Muscle layer of duodenum (tissue), 2 donors: ENCODE data around the gene PIEZO1.

Experiments
- H3K27ac ChIP-seq: one replicate; pipeline ENCODE4 v1.7.0; 2013; ENCODE audit warnings: mild to moderate bottlenecking, low read length
- H3K27me3 ChIP-seq: one replicate; pipeline ENCODE4 v1.7.0; 2013; ENCODE audit warnings: low read depth, mild to moderate bottlenecking, control low read depth, low read length
- H3K36me3 ChIP-seq, 2 donors: one replicate each; pipeline ENCODE4 v1.7.0; 2013; ENCODE audit warnings: low read length in 2 of 2, control low read depth in 1 of 2, mild to moderate bottlenecking in 1 of 2; ENCODE audit not compliant: insufficient read depth in 2 of 2, control insufficient read depth in 1 of 2
- H3K4me1 ChIP-seq, 2 donors: one replicate each; pipeline ENCODE4 v1.7.0; 2013; ENCODE audit warnings: low read length in 2 of 2, mild to moderate bottlenecking in 2 of 2, control low read depth in 1 of 2, moderate library complexity in 1 of 2; ENCODE audit not compliant: insufficient read depth in 2 of 2, control insufficient read depth in 1 of 2
- H3K4me3 ChIP-seq, 2 donors: one replicate each; pipeline ENCODE4 v1.7.0; 2013; ENCODE audit warnings: low read length in 2 of 2, low read depth in 1 of 2, mild to moderate bottlenecking in 1 of 2
- H3K9me3 ChIP-seq, 2 donors: one replicate each; pipeline ENCODE4 v1.7.0; 2013; ENCODE audit warnings: low read length in 2 of 2, control low read depth in 1 of 2, mild to moderate bottlenecking in 1 of 2; ENCODE audit not compliant: control insufficient read depth in 1 of 2
- donor health status: healthy.

PIEZO1 gene

GRCh38 chr16:88733630-88734360 is 51.2 kb downstream of the PIEZO1 start:
- Histone ChIP-seq H3K36me3 (peaks cover 9 to 63% of the 10 kb centered on the region in 2 donors), H3K4me3 (no peak overlapping the region), H3K4me1 (peaks cover 0 to 6% of the 10 kb centered on the region in 2 donors), H3K27me3 (no peaks in the 10 kb centered on the region), H3K27ac (no peak overlapping the region), H3K9me3 (no peaks in the 10 kb centered on the region)

GRCh38 chr16:88732961-88733294 is 52.1 kb downstream of the PIEZO1 start:
- no peak overlapping the region for H3K27ac ChIP-seq
- no peaks in the 10 kb centered on the region for H3K9me3 ChIP-seq
- peaks cover 0 to 6% of the 10 kb centered on the region in 2 donors for H3K4me1 ChIP-seq
- H3K36me3 ChIP-seq = peaks cover 9 to 64% of the 10 kb centered on the region in 2 donors
- no peak overlapping the region for H3K4me3 ChIP-seq
- no peaks in the 10 kb centered on the region for H3K27me3 ChIP-seq

GRCh38 chr16:88732172-88732960 is 52.7 kb downstream of the PIEZO1 start:
- no peaks in the 10 kb centered on the region for H3K9me3 ChIP-seq
- H3K4me1 ChIP-seq = peaks cover 0 to 1% of the 10 kb centered on the region in 2 donors
- H3K36me3 ChIP-seq = peaks cover 9 to 63% of the 10 kb centered on the region in 2 donors
- no peak overlapping the region for H3K27ac ChIP-seq
- H3K27me3 ChIP-seq = no peaks in the 10 kb centered on the region
- no peak overlapping the region for H3K4me3 ChIP-seq

GRCh38 chr16:88731699-88732098 is 53.3 kb downstream of the PIEZO1 start:
- H3K4me1 ChIP-seq = no peaks in the 10 kb centered on the region
- H3K27me3 ChIP-seq = no peaks in the 10 kb centered on the region
- no peak overlapping the region for H3K27ac ChIP-seq
- H3K36me3 ChIP-seq = peaks cover 9 to 69% of the 10 kb centered on the region in 2 donors
- H3K9me3 ChIP-seq = no peaks in the 10 kb centered on the region
- H3K4me3 ChIP-seq = no peak overlapping the region

GRCh38 chr16:88730632-88731607 is 54.1 kb downstream of the PIEZO1 start:
- Histone ChIP-seq H3K27me3 (no peaks in the 10 kb centered on the region), H3K36me3 (peaks cover 9 to 74% of the 10 kb centered on the region in 2 donors), H3K4me3 (no peak overlapping the region)

GRCh38 chr16:88727871-88728270 is 57.1 kb downstream of the PIEZO1 start:
- H3K36me3 ChIP-seq = peaks cover 13 to 69% of the 10 kb centered on the region in 2 donors
- H3K9me3 ChIP-seq = no peaks in the 10 kb centered on the region
- no peaks in the 10 kb centered on the region for H3K4me1 ChIP-seq
- no peaks in the 10 kb centered on the region for H3K27me3 ChIP-seq
- H3K27ac ChIP-seq = no peak overlapping the region
- H3K4me3 ChIP-seq = no peak overlapping the region

More at GRCh38 chr16:88730632-88731607, 54.1 kb downstream of the PIEZO1 start:
- no peaks in the 10 kb centered on the region for H3K9me3 ChIP-seq
- H3K27ac ChIP-seq = no peak overlapping the region
- no peaks in the 10 kb centered on the region for H3K4me1 ChIP-seq

GRCh38 chr16:88726981-88727380 is 58.0 kb downstream of the PIEZO1 start:
- Histone ChIP-seq H3K9me3 (no peaks in the 10 kb centered on the region), H3K4me1 (no peaks in the 10 kb centered on the region), H3K36me3 (peaks cover 13 to 68% of the 10 kb centered on the region in 2 donors), H3K27me3 (no peaks in the 10 kb centered on the region), H3K4me3 (no peak overlapping the region), H3K27ac (no peak overlapping the region)

- Histone ChIP-seq H3K4me1 (no peaks in the 10 kb centered on the region), H3K27ac (no peak overlapping the region), H3K9me3 (no peaks in the 10 kb centered on the region), H3K36me3 (peaks cover 13 to 69% of the 10 kb centered on the region in 2 donors), H3K27me3 (no peaks in the 10 kb centered on the region), H3K4me3 (no peak overlapping the region)
These were observed 58.6 kb downstream of the PIEZO1 start for GRCh38 chr16:88726408-88726749.

GRCh38 chr16:88725609-88726407 is 59.2 kb downstream of the PIEZO1 start:
- H3K27me3 ChIP-seq = no peaks in the 10 kb centered on the region
- H3K36me3 ChIP-seq = peaks cover 11 to 71% of the 10 kb centered on the region in 2 donors
- H3K4me3 ChIP-seq = no peak overlapping the region
- H3K27ac ChIP-seq = no peak overlapping the region
- no peaks in the 10 kb centered on the region for H3K9me3 ChIP-seq
- no peaks in the 10 kb centered on the region for H3K4me1 ChIP-seq

GRCh38 chr16:88724855-88725555 is 60.0 kb downstream of the PIEZO1 start:
- H3K4me1 ChIP-seq = no peaks in the 10 kb centered on the region
- H3K36me3 ChIP-seq = peaks cover 13 to 76% of the 10 kb centered on the region in 2 donors

More at GRCh38 chr16:88724855-88725555, 60.0 kb downstream of the PIEZO1 start:
- Histone ChIP-seq H3K27me3 (no peaks in the 10 kb centered on the region), H3K9me3 (no peaks in the 10 kb centered on the region), H3K4me3 (no peak overlapping the region), H3K27ac (no peak overlapping the region)
